GM12874 (cell line): ENCODE measurements around the gene NECTIN4.

ENCODE experiments used
- TF ChIP-seq, protein P1 (sequence below): IDR thresholded peaks from 2 replicates; pipeline ENCODE4 v1.5.1; 2011; ENCODE audit warnings: low read depth, mild to moderate bottlenecking, control low read depth, low read length, moderate library complexity; ENCODE audit not compliant: insufficient read depth

Gene NECTIN4

DNA sequence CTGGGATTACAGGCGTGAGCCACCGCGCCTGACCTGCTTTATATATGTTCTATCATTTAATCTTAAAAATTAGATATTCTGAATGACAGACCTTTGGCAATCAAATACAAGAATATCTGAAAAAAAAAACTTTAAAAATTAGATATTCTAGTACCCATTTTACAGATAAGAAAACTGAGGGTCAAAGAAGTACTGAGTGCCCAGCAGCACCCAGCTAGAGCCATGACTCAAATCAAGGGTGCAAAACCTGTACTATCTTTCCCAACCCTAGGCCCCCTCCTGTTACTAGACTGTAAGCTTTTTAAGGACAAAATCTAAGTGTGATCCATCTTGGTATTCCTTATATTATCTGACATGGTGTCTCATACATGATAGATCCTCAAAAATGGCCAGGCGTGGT, 27.9 kb downstream of the NECTIN4 start:
- TF ChIP-seq, protein P1, sequence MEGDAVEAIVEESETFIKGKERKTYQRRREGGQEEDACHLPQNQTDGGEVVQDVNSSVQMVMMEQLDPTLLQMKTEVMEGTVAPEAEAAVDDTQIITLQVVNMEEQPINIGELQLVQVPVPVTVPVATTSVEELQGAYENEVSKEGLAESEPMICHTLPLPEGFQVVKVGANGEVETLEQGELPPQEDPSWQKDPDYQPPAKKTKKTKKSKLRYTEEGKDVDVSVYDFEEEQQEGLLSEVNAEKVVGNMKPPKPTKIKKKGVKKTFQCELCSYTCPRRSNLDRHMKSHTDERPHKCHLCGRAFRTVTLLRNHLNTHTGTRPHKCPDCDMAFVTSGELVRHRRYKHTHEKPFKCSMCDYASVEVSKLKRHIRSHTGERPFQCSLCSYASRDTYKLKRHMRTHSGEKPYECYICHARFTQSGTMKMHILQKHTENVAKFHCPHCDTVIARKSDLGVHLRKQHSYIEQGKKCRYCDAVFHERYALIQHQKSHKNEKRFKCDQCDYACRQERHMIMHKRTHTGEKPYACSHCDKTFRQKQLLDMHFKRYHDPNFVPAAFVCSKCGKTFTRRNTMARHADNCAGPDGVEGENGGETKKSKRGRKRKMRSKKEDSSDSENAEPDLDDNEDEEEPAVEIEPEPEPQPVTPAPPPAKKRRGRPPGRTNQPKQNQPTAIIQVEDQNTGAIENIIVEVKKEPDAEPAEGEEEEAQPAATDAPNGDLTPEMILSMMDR: no peak

DNA sequence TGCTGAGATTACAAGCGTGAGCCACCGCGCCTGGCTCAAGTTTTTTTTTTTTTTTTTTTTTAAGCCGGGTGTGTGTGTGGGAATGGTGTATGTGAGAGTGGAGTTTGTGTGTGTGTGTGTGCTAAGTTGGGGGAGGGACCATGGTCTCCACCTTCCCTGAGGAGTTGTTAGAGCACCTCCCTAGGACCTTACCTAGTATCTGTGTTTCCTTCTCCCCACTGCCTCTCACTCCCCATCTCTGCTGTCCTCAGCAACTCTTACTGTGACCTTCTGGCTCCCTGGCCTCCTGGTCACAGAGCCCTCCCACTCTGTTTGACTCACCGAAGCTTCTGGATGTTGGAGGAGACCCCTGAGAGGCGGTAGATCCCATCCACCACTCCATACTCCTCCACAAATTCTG, 30.1 kb downstream of the NECTIN4 start:
- TF ChIP-seq, protein P1: no peak

DNA sequence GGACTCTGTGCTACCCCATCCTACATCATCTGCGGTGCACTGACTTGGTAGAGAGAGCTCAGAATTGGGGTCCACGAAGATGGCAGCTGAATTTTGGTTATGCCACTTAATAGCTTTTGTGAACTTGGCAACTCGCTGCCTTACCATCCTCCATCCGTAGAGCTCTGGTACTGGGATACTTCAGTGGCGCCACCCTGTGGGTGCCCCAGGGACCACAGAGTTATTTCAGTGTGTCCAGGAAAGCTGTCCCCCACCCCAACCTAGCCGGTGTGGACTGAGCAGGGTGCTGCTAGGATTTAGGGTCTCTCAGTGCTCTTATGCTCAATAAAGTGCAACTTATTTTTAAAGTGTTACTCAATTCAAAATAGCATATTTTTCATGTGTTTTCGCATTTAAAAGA, 34.6 kb downstream of the NECTIN4 start:
- TF ChIP-seq, protein P1: no peak

DNA sequence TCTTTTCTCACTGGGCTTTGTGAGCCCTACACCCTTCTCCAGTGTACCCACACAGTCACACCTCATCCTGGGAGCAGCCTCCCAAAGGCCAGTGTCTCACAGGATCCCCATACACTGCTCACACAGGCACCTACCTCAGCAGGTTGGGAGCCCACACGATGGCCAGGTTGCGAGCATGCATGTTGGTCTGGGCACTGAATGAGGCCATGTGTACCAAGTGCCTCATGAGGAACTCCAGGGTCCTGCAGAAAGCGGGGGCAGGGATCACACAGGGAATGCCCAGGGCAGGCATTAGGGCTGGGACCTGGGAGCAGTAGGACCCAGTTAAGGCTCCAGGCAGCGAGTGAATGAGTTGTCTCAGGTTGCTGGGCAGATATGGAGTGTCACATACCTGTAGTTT, 35.1 kb downstream of the NECTIN4 start:
- TF ChIP-seq, protein P1: no peak

DNA sequence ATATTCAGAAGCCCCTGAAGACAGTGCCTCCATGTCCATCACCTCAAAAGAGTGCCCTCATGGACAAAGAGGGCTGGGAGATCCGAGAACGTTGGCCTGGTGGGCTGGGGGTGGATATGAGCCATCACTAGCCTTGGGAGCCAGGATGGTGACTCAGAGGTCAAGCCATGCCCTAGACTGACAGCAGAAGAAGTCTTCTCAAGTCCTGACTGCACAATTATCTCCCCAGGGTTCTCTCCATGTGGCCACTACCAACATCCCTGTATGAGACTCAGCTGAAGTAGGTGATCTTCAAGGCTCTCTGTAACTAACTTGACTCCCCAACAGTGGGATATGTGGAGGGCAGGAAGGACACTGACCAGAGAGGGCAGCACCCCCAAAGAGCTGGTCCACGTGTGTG, 36.5 kb downstream of the NECTIN4 start:
- TF ChIP-seq, protein P1: no peak

DNA sequence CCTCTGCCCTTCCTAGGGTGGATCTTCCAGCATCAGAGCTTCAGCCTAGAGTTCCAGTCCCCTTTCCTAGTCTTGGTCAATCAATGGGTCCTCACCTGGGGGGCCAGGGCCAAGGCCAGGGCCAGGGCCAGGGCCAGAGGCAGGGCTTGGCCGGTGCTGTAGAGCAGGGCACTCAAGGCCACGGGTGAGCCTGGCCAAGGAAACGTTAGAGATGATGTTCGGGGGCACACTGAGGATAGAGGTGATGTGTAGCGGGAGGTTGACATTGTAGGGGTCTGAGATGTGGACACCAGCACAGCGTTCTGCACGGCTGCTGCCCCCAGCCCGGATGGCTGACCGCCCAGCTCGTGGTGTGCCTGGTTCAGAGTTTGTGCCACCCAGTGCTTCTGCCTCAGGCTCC, 38.1 kb downstream of the NECTIN4 start:
- TF ChIP-seq, protein P1: no peak

DNA sequence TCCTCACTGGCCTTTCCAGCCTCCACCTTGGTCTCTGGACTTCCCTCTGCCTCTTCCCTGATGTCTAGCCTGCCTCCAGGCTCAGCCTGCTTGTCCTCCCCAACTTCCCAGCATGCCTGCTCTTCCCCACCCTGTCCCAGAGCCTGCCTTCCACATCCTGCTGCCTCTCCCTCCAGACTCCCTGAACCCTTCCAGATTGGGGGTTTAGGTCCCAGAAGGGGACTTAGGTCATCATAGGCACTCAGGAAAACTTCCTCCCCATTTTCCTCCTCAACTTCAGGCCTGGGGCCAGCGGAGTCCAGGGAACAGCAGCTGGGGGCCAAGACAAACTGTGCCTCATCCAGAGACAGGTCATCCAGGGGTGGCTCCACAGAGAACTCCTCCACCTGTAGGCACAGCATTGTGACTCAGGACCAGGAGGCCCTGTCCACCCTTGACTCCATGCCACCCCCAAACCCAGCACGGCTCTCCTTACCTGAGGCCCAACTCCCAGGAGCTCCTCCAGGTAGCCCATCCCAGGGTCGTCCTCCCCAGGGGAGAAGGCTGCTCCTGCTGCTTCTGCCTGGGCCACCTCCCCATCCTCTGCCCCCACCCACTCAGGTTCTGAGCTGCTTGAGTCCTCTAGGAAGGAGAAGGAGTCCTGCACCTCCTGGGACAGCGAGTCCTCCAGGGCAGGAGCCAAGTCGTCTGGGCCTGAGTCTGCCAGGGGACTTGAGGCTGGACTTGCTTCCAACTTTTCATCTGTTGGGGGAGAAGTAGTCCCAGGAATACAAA, 40.2 kb downstream of the NECTIN4 start:
- TF ChIP-seq, protein P1: no peak
